ENCODE measurements around the gene SLC1A3. TPM values are rescaled to one million over a fixed set of nuclear protein-coding genes. Genes with fewer than 3 reads are reported as not detected.
A peak's percentile ranks its signal among the peaks of the same experiment; 100 is the strongest.

The SLC1A3 gene
- total RNA-seq, 2 donors from 2014 or later = 10.5 to 12.7 TPM

DNA sequence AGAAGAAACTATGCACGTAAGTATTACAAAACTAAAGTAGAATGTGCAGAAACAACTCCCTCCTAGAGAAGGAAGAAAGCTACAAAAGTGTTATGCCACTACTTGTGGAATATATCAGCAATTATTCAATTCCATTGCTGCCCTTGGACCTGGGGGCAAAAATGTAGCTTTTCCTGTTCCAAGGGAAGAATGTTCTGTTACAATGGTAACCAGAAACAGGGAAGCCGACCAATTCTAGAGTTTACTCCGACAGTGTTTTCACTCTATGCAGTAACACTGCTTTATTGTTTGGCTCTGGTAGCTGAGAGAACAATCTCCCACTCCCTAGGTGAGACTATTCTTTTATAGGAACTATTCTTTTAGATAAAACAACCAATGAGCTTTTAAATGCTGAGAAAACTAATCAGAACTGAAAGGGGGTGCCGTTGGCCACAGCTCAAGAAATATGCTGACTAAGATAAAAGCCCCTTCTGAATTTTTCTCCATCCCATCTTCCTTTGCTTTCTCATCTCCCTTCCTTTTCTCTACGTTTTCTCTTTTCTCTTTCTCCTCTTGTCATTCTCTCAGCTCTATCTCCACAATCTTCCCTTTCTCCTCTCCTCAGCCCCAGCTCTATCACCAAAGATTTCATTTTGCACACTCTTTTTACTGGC, 54.1 kb downstream of the SLC1A3 start:
- TF ChIP-seq POLR2AphosphoS5 (IDR thresholded peaks at IDR 0.05) = peak; percentile 23
- TF ChIP-seq, protein P1, sequence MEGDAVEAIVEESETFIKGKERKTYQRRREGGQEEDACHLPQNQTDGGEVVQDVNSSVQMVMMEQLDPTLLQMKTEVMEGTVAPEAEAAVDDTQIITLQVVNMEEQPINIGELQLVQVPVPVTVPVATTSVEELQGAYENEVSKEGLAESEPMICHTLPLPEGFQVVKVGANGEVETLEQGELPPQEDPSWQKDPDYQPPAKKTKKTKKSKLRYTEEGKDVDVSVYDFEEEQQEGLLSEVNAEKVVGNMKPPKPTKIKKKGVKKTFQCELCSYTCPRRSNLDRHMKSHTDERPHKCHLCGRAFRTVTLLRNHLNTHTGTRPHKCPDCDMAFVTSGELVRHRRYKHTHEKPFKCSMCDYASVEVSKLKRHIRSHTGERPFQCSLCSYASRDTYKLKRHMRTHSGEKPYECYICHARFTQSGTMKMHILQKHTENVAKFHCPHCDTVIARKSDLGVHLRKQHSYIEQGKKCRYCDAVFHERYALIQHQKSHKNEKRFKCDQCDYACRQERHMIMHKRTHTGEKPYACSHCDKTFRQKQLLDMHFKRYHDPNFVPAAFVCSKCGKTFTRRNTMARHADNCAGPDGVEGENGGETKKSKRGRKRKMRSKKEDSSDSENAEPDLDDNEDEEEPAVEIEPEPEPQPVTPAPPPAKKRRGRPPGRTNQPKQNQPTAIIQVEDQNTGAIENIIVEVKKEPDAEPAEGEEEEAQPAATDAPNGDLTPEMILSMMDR (IDR thresholded peaks at IDR 0.05) = no peak
- 43% methylated on average over 5 of the region's 5 CpGs for WGBS
- Histone ChIP-seq H3K36me3 (no peaks in the 10 kb centered on the region), H3K27me3 (replicated peaks; ENCODE audit: insufficient read depth) (no peaks in the 10 kb centered on the region), H3K27ac (no peak overlapping the region), H3K9me3 (no peaks in the 10 kb centered on the region), H3K4me3 (no peak overlapping the region), H3K4me1 (replicated peaks) (no peaks in the 10 kb centered on the region)
- DNase-seq (ENCODE audit: low spot score) = no peak
- intact Hi-C loops (cut with DNase I) = no loop called here

- 84% methylated on average over 8 of the region's 8 CpGs for WGBS
- intact Hi-C loops (cut with DNase I) = no loop called here
- no peak for DNase-seq (ENCODE audit: low spot score)
- H3K4me3 ChIP-seq = no peak overlapping the region
- TF ChIP-seq POLR2A (IDR thresholded peaks at IDR 0.05) (no peak), POLR2AphosphoS5 (IDR thresholded peaks at IDR 0.05) (no peak)
- TF ChIP-seq, protein P1 (IDR thresholded peaks at IDR 0.05) = no peak
- H3K9me3 ChIP-seq = no peaks in the 10 kb centered on the region
- no peak overlapping the region for H3K27ac ChIP-seq
- no peaks in the 10 kb centered on the region for H3K4me1 ChIP-seq (replicated peaks)
- no peaks in the 10 kb centered on the region for H3K36me3 ChIP-seq
- H3K27me3 ChIP-seq (replicated peaks; ENCODE audit: insufficient read depth) = no peaks in the 10 kb centered on the region
Measured at GRCh38 chr5:36661456-36662220, 55.2 kb downstream of the SLC1A3 start.

GRCh38 chr5:36662291-36662851, 56.0 kb downstream of the SLC1A3 start:
- no peak for DNase-seq (ENCODE audit: low spot score)
- intact Hi-C loops (cut with DNase I) = no loop called here
- WGBS = 84% methylated on average over 22 of the region's 22 CpGs

DNA sequence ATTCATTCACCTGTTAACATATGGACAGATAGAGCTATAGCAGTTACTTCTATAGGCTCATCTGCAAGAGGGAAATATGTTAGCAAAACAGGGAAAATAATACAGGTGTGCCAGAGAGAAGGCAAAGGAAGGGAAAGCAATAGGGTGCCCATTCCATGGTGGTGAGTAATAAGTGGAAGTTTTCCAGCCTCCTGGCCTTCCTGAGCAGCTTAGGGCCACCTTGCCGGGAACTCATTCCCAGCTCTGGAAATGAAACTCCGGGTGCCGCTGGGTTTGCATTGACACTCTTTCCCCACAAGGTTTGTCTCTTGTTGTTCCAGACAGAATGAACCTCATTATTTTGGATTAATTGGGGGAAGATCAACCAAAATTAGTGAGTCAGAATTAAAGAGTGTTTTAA, 58.4 kb downstream of the SLC1A3 start:
- WGBS = 87% methylated on average over 3 of the region's 3 CpGs
- intact Hi-C loops (cut with DNase I) = no loop called here
- Histone ChIP-seq H3K9me3 (no peaks in the 10 kb centered on the region), H3K27me3 (replicated peaks; ENCODE audit: insufficient read depth) (no peaks in the 10 kb centered on the region), H3K4me1 (replicated peaks) (no peaks in the 10 kb centered on the region), H3K36me3 (no peaks in the 10 kb centered on the region), H3K27ac (no peak overlapping the region), H3K4me3 (no peak overlapping the region)
- no peak for TF ChIP-seq POLR2A (IDR thresholded peaks at IDR 0.05)
- TF ChIP-seq POLR2AphosphoS5 (IDR thresholded peaks at IDR 0.05) = no peak
- TF ChIP-seq, protein P1 (IDR thresholded peaks at IDR 0.05) = no peak
- DNase-seq (ENCODE audit: low spot score) = no peak

More at GRCh38 chr5:36662291-36662851, 56.0 kb downstream of the SLC1A3 start:
- no peak overlapping the region for H3K27ac ChIP-seq
- no peaks in the 10 kb centered on the region for H3K9me3 ChIP-seq
- H3K36me3 ChIP-seq = no peaks in the 10 kb centered on the region
- H3K27me3 ChIP-seq (replicated peaks; ENCODE audit: insufficient read depth) = no peaks in the 10 kb centered on the region
- TF ChIP-seq POLR2AphosphoS5 (IDR thresholded peaks at IDR 0.05) (no peak), POLR2A (IDR thresholded peaks at IDR 0.05) (no peak)
- TF ChIP-seq, protein P1 (IDR thresholded peaks at IDR 0.05) = no peak
- H3K4me3 ChIP-seq = no peak overlapping the region
- H3K4me1 ChIP-seq (replicated peaks) = no peaks in the 10 kb centered on the region

All from prostate gland (tissue), 2 donors.